GM12878 (cell line): ENCODE data around the gene CLASP1. TPM values are rescaled to one million over a fixed set of nuclear protein-coding genes. Genes with fewer than 3 reads are reported as not detected.

Experiments
- ASH2L ChIP-seq: fragments of 300-600, 200-600 bp; sonication (generic); IDR thresholded peaks from 2 replicates; pipeline ENCODE4 v1.6.1; 2017; ENCODE audit warnings: low read depth, mild to moderate bottlenecking, borderline replicate concordance
- CEBPB ChIP-seq, 2 experiments: fragments of 150-350 bp in 1 of 2; IDR thresholded peaks; 2 replicates each; pipeline ENCODE4 v1.6.1; 2012 to 2014; ENCODE audit warnings: low read depth in 2 of 2, low read length in 2 of 2, borderline replicate concordance in 1 of 2, inconsistent platforms in 1 of 2
- JUNB ChIP-seq: IDR thresholded peaks from 2 replicates; pipeline ENCODE4 v1.6.1; 2016; ENCODE audit warnings: antibody characterized with exemption, mild to moderate bottlenecking
- KLF5 ChIP-seq: fragments of 450-650 bp; IDR thresholded peaks from 2 replicates; pipeline ENCODE4 v1.6.1; 2014; ENCODE audit warnings: mild to moderate bottlenecking; ENCODE audit not compliant: partially characterized antibody
- MEF2B ChIP-seq: fragments of 450-650 bp; IDR thresholded peaks from 2 replicates; pipeline ENCODE4 v1.6.1; 2018; ENCODE audit warnings: mild to moderate bottlenecking, moderate library complexity; ENCODE audit not compliant: partially characterized antibody, poor library complexity, severe bottlenecking
- NFXL1 ChIP-seq: fragments of 450-650 bp; IDR thresholded peaks from 2 replicates; pipeline ENCODE4 v1.6.1; 2017; ENCODE audit warnings: antibody characterized with exemption, mild to moderate bottlenecking, borderline replicate concordance
- RELA ChIP-seq: fragments of 450-650 bp; IDR thresholded peaks from 2 replicates; pipeline ENCODE4 v1.8.0; 2014; ENCODE audit warnings: borderline replicate concordance; ENCODE audit not compliant: partially characterized antibody
- REST ChIP-seq: IDR thresholded peaks from 2 replicates; pipeline ENCODE4 v1.6.1; 2012; ENCODE audit warnings: mild to moderate bottlenecking, low read depth, low read length
- ZBTB33 ChIP-seq: fragments of 450-650 bp; IDR thresholded peaks from 2 replicates; pipeline ENCODE4 v1.6.1; 2017; ENCODE audit warnings: mild to moderate bottlenecking
- ZNF207 ChIP-seq: fragments of 450-650 bp; IDR thresholded peaks from 2 replicates; pipeline ENCODE4 v1.6.1; 2014; ENCODE audit warnings: antibody characterized with exemption, mild to moderate bottlenecking, borderline replicate concordance
- polyA plus RNA-seq, 11 experiments: library from polyadenylated mRNA; depleted of rRNA in 4 of 11; unstranded in 6 of 11; stranded (reverse) in 5 of 11; fragments of >200 nt; fragmentation: Nextera tagmentation in 4 of 11; fragmentation: Illumina TruSeq in 1 of 11; extraction: Ambion mirVana in 4 of 11; extraction: Trizol in 1 of 11; gene quantifications; 1 replicate in 1 of 11; 2 replicates in 10 of 11; pipeline versions ENCODE4 v1.2.1 to v1.2.3, GENCODE V29; 2011 to 2016; ENCODE audit warnings: inconsistent platforms in 2 of 11, missing spikeins in 2 of 11, low read depth in 1 of 11
- total RNA-seq, 4 experiments: library from RNA; depleted of rRNA in 3 of 4; stranded (reverse); fragments of >200 nt in 3 of 4; fragmentation: Illumina TruSeq in 1 of 4; extraction: Trizol in 1 of 4; gene quantifications; 2 replicates each; pipeline versions ENCODE4 v1.2.1 to v1.2.3, GENCODE V29; 2013 to 2021

CLASP1 gene
- total and polyA plus RNA-seq, 10 of the 15 experiments (the other 5 are each of a cell fraction or from before 2014, with no cell fraction given) = 1.4 to 62.4 (median 32.9) TPM

DNA sequence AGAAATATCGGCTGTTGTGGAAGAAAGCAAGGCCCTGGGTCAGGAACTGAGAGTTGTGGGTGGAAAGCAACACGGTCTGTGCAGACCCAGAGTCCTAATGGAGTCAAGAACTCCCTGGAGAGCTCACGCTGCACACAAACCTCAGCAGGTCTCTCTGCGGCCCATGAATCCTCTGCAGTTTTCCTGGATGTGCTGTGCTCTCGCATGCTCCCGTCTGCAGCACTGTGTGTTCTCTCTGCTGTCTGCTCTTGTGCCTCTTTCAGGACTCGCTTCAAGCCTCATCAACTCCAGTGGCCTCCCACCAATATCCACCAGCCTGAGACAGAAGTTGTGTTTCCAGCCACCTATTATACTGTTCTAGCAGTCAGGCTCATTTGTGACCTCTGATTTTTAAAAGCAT is 94.3 kb downstream of the CLASP1 start (continued):
- no peak for TF ChIP-seq ASH2L
- no peak for TF ChIP-seq NFXL1
- TF ChIP-seq ZNF207 = no peak
- TF ChIP-seq CEBPB (IDR thresholded peaks at IDR 0.05; ENCODE audit: borderline replicate concordance in 1 of 2, low read depth in 2 of 2, low read length in 2 of 2) = no peak
- TF ChIP-seq RELA = no peak
- TF ChIP-seq ZBTB33 = no peak
- no peak for TF ChIP-seq REST
- TF ChIP-seq KLF5 = no peak
- no peak for TF ChIP-seq JUNB
- TF ChIP-seq MEF2B = no peak
